ACHN (cell line): ENCODE measurements around the gene TOX3.

Experiments used
- DNase-seq: peaks from one replicate; pipeline ENCODE4 v3.0.0-alpha.2; 2015
- in situ Hi-C: cut with HindIII; loops from 2 replicates; pipeline ENCODE4 v1.10.0; 2017; ENCODE audit warnings: low sequenced_read_pairs, low pct_ligation_motif_present, low pct_unique_long_range_greater_than_20kb

TOX3 gene

DNA sequence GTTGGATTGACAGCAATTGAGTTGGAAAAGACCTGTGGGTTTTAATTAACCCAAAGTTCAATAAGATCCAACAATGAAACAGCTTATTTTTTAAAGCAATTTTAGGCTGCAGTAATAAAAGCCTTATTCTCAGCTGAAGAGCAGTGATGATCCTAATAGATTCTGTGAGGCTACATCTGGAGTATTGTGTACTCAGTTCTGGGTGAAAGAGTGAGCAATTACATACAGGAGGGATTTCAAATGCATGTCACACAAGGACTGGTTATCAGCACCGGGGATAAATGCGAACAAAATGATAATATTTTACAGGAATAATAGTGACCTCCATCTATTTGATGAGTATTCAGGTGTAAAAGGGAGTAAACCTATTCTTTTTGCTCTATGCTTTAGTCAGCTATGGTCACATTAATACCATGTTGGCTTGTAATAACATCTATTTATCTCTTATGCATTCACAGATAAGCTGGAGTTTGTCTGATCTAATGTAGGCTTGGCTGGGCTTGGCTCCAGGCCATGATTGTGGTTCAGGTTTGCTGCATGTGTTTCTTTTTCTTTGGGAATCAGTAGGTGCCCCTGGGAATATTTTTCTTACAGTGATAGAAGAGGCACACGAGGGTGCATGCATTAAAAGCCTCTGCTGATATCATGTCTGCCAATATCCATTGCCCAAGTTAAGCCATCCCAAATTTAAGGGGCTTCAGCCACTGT is 22.2 kb upstream of the TOX3 start:
- in situ Hi-C loops = no loop called here
- no peak for DNase-seq

GRCh38 chr16:52568495-52568894 is 21.6 kb upstream of the TOX3 start:
- DNase-seq = no peak
- in situ Hi-C loops = no loop called here

- in situ Hi-C loops = no loop called here
- no peak for DNase-seq
These were observed 20.2 kb upstream of the TOX3 start for GRCh38 chr16:52567193-52567592.

DNA sequence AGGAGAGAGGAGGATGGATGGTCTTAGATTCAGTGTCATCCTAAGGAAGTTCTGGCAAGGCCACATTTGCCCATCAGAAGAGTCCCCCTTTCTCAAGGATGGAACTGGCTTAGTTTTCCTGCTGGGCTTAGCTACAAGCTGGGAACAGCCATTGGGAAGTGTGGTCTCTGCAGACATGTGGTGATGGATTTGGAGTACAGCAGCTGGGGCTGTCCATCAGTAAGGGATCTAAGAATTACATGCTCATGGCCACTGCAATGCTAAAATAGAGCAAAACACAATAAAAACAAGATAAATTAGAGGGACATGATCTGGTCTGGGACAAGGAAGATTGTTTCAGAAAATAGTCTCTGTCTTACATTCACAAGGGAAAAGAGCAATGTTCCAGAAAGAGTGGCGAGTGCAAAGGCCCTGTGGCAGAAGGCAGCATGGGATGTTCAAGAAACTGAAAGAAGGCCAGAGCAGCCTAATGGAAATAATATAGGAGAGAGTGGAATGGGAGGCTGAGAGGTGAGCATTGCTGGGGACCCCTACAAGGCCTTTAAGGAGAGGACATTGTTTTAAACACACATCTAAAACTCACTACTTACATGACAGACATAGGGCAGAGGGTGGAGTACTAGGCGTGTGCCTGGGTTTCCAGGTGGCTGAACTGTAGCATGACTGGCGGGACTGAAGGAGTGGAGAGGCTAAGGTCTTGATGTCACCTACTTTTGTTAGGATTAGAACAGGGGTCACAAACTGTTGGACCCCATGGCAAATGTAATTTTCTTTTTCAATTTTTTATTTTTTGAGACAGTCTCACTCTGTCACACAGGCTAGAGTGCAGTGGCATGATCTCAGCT is 17.0 kb upstream of the TOX3 start:
- in situ Hi-C loops = no loop called here
- no peak for DNase-seq

DNA sequence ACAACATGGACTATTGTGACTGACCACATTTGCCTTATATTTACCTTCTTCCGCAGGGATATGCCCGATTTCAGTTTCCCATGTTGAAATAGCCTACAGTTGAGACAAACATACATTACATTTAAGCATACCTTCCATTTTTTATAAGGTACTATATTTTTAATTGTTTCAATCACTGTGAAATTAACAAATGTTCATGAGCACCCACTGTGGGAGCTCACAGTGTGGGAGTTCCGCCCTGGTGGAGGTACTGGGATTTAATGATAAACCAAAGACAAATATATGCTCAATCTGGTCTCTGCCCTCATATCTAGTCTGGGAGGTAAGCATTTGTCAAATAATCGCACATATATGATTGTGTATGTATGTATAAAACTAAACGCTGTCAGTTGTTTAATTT is 15.8 kb upstream of the TOX3 start:
- no peak for DNase-seq
- in situ Hi-C loops = no loop called here

GRCh38 chr16:52561910-52562741 is 15.2 kb upstream of the TOX3 start:
- in situ Hi-C loops = no loop called here
- no peak for DNase-seq

DNA sequence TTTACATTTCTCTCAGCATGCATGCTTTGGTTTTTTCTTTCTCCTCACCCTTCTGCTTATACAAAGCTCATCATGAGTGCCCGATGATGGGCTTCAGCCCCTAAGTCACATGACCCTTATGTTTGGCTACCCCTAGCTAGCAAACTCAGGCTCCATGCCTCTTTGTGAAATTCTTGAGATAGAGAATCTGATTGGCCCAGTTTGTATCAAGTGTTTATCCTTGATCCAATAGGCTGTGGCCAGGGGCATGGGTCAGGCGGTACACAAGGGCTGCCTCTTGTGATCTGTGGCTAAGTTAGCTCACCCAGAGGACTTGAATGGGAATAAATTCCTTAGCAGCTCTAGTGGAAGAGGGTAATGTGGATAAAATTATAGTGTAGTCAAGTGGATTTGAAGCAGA is 11.5 kb upstream of the TOX3 start:
- in situ Hi-C loops = no loop called here
- DNase-seq = no peak

GRCh38 chr16:52557236-52557635 is 10.3 kb upstream of the TOX3 start:
- in situ Hi-C loops = no loop called here
- DNase-seq = peak; percentile 41

GRCh38 chr16:52556083-52556482 is 9.1 kb upstream of the TOX3 start:
- in situ Hi-C loops = no loop called here
- no peak for DNase-seq

- in situ Hi-C loops = no loop called here
- DNase-seq = no peak
These were observed 8.6 kb upstream of the TOX3 start for GRCh38 chr16:52555572-52555971.

- DNase-seq = no peak
- in situ Hi-C loops = no loop called here
These were observed 7.4 kb upstream of the TOX3 start for GRCh38 chr16:52554334-52554733.

GRCh38 chr16:52553322-52553721 is 6.4 kb upstream of the TOX3 start:
- in situ Hi-C loops = no loop called here
- DNase-seq = no peak

DNA sequence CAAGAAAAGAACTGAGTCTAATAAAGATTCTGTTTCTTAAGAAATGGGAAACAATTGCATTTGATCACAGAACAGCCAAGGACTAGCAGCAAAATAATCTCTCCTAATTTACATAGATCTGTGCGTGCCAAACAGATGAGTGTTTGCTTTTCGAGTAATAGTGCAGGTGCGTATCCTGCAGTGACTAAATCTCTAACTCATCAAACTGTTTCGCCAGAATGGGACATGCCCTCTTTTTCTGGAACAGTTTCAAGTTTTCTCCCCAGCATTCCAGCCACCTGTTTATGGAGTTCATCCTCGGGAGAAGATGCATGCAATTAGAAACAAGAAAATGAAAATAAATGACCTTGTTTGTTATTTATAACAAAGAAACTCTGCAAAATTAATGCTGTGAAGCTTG is 5.7 kb upstream of the TOX3 start:
- in situ Hi-C loops = no loop called here
- DNase-seq = peak; percentile 33

GRCh38 chr16:52549011-52549692 is 2.2 kb upstream of the TOX3 start:
- in situ Hi-C loops = no loop called here
- no peak for DNase-seq

GRCh38 chr16:52548261-52549010 is 1.5 kb upstream of the TOX3 start:
- DNase-seq = no peak
- in situ Hi-C loops = no loop called here

- no peak for DNase-seq
- in situ Hi-C loops = no loop called here
These were observed 882 bp upstream of the TOX3 start for GRCh38 chr16:52547834-52548215.

DNA sequence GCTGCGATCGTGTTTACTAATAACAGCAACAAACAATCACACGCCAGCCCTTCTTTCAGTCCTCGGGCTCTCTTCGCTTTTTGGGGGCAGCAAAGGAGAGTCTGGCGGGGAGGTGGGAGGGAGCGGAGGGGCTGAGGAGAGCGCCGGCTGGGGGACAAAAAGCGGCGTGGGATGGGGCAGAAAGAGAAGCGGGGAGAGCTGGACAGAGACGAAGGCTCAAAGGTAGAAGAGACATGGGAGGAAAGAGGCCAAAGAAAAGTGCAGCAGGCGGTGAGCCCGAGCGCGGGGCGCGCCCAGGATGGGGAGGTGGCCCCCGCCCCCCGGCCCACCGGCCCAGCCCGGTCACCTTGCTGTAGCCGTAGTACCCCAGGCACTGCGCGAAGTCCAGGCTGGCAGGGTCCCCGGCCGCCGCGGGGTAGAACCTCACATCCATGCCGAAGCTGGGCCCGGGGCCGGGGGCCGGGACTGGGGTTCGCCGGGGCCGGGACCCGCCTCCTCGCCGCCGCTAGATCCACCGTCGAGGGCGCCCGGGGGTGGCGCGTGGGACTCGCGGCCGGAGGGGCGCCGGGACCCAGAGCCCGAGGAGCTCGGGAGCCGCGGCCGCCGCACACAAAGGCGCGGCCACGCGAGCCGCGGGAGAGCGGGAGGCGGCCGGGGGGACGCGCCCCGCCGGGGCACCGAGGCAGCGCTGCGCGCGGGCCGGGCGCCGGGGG is 496 bp downstream of the TOX3 start:
- in situ Hi-C loops = no loop called here
- no peak for DNase-seq

DNA sequence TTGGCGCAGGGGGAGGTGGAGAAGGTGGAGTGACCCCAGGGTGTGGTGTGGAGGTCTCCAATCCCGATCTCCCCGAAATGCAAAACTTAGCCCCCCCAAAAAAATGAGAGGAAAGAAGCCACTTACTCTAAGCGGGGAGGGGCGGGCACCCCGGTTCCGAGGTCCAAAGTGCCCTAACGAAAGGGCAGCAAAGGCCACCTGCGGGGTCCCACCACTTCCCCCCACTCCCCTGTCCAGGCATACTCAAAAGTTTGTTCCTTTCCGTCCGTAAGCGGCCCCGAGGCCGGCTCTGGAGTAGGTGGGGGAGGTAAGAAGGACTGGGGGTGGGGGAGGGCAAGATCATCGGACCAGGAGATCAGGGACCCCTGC is 1.1 kb downstream of the TOX3 start:
- in situ Hi-C loops = no loop called here
- DNase-seq = no peak
